IPS-18c (cell line): Measurements from ENCODE around the gene MMEL1.
"Not testable (repeated sequence)": the region's sequence is repeated elsewhere in the genome, so short reads cannot be mapped to it uniquely, and the experiment has no call there.

Experiments used
- H3K4me3 ChIP-seq: 2 replicates; pipeline ENCODE4 v1.7.0; 2013; ENCODE audit warnings: low read depth, mild to moderate bottlenecking, low read length, moderate library complexity; ENCODE audit not compliant: insufficient read depth
- H3K9me3 ChIP-seq: one replicate; pipeline ENCODE4 v1.6.1; 2013; ENCODE audit warnings: mild to moderate bottlenecking, low read length, moderate library complexity; ENCODE audit not compliant: control insufficient read depth, insufficient read depth

The MMEL1 gene

GRCh38 chr1:2559509-2560298 is 73.1 kb downstream of the MMEL1 start:
- Histone ChIP-seq H3K9me3 (no peaks in the 10 kb centered on the region), H3K4me3 (no peak overlapping the region)

GRCh38 chr1:2558861-2559260 is 74.0 kb downstream of the MMEL1 start:
- no peaks in the 10 kb centered on the region for H3K9me3 ChIP-seq
- no peak overlapping the region for H3K4me3 ChIP-seq

GRCh38 chr1:2558420-2558819 is 74.4 kb downstream of the MMEL1 start:
- H3K4me3 ChIP-seq = no peak overlapping the region

DNA sequence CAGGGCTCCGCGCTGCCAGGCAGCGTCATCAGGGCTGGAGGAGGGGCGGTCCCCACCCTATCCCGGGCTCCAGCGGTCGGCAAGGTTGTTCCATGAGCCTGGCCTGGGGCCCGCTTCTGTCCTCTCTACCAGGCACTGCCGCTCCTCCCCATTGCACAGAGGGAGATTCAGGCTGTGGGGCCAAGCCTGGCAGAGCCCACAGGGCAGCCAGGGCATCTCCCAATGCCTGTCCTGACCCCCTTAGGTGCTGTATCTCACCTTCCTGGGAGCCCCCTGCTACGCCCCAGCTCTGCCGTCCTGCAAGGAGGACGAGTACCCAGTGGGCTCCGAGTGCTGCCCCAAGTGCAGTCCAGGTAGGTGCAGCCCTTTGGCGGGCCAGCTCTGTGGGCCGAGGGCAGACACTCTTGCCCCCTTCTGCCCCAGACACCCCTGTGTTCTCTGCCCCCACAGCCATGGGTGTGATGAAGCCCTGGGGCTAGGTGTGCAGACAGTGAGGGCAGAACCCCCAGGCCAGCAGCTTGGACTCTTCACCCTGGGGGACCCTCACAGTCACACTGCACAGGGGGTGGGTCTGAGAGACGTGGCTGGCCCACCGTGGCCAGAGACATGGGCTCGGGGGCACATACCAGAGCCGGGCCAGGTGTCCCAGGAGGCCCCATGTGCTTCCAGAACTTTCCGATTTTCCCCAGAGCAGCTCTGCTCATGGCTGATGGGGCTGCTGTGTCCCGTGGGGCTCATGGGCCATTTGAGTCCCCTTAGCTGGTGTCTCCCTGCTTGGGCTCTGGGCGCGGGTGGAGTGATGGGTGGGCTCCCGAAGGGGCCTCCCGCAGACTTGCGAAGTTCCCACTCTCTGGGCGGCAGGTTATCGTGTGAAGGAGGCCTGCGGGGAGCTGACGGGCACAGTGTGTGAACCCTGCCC is 75.1 kb downstream of the MMEL1 start:
- Histone ChIP-seq H3K9me3 (no peaks in the 10 kb centered on the region), H3K4me3 (no peak overlapping the region)

More at GRCh38 chr1:2558420-2558819, 74.4 kb downstream of the MMEL1 start:
- no peaks in the 10 kb centered on the region for H3K9me3 ChIP-seq

DNA sequence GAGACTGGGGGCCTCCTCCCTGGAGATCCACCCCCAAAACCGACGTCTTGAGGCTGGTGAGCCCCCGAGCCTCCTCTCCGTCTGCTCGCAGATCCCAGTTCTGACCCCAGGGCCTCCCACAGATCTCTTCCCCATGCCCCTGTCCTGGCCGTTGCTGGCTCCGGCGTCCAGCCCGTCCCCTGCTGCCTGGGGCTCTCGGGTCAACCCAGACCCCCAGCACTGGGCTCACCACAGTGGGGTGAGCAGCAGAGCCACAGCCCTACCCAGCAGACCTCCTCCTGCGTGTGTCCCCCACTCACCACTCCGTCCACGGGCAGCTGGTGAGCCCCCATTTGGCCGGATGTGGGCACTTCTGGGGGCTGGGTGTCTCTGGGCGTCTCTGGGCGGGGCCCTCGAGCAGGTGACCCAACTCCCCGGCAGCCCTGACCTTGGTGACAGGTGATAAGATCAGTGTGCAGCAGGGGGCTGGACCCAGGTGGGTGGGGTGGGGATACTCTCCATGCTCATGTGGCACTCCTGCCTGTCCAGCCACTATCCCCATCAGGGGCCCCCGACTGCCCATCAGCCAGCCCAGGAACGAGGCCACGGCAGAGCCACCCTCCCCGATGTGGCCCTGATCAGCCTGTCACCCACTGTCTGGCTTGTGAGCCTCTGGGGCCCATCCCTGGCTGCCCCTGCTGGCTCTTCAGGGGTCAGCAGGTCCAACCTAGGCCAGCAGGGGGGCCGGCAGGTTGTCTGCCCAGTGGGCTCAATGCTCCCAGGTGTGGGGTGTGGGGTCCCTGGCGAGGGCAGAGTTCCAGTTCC is 75.9 kb downstream of the MMEL1 start:
- no peak overlapping the region for H3K4me3 ChIP-seq
- no peaks in the 10 kb centered on the region for H3K9me3 ChIP-seq

DNA sequence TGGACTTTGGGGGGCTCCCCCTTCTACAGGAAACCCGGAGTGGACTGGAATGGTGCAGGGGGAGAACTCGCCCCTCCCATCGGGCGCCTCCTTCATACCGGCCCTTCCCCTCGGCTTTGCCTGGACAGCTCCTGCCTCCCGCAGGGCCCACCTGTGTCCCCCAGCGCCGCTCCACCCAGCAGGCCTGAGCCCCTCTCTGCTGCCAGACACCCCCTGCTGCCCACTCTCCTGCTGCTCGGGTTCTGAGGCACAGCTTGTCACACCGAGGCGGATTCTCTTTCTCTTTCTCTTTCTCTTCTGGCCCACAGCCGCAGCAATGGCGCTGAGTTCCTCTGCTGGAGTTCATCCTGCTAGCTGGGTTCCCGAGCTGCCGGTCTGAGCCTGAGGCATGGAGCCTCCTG is 76.5 kb downstream of the MMEL1 start, which contains the start of gene TNFRSF14:
Gene TNFRSF14 (plus strand): TSS at position 95 of the 401 bp plus-strand sequence. CDS start 294 bp downstream, at position 389.
- no peak within 1 kb of the TSS for H3K4me3 ChIP-seq
- H3K9me3 ChIP-seq = no peaks in the 10 kb centered on the region

GRCh38 chr1:2555634-2556276 is 77.1 kb downstream of the MMEL1 start:
- no peak overlapping the region for H3K4me3 ChIP-seq
- H3K9me3 ChIP-seq = no peaks in the 10 kb centered on the region

- H3K4me3 ChIP-seq = no peak overlapping the region
- H3K9me3 ChIP-seq = no peaks in the 10 kb centered on the region
Measured at GRCh38 chr1:2554621-2555387, 78.0 kb downstream of the MMEL1 start.

- H3K4me3 ChIP-seq = no peak overlapping the region
- no peaks in the 10 kb centered on the region for H3K9me3 ChIP-seq
Measured at GRCh38 chr1:2553871-2554620, 78.8 kb downstream of the MMEL1 start.

GRCh38 chr1:2553076-2553475 is 79.7 kb downstream of the MMEL1 start:
- H3K9me3 ChIP-seq, H3K4me3 ChIP-seq: not testable (repeated sequence)

- H3K9me3 ChIP-seq = no peaks in the 10 kb centered on the region
- no peak overlapping the region for H3K4me3 ChIP-seq
Measured at GRCh38 chr1:2552189-2552588, 80.6 kb downstream of the MMEL1 start.

DNA sequence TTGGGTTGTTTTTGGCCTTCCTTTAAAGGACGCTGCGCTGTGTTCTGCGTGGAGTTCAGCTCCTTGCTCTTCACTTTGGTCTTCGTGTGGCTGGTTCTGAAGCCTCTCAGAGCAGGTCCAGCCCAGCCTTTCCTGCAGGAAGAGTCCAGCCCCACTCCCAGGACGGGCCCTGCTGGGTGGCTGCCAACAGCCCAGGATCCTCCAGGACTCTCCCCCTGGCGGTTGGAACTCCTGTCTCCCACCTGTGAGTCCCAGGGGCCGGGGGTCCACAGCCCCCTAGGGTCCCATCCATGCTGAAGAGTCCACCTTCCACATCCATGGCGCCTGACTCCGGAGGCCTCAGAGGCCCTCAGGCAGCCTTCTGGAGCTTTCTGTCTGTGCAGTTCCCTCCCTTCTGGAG is 81.3 kb downstream of the MMEL1 start:
- not testable (repeated sequence) for H3K4me3 ChIP-seq, H3K9me3 ChIP-seq

DNA sequence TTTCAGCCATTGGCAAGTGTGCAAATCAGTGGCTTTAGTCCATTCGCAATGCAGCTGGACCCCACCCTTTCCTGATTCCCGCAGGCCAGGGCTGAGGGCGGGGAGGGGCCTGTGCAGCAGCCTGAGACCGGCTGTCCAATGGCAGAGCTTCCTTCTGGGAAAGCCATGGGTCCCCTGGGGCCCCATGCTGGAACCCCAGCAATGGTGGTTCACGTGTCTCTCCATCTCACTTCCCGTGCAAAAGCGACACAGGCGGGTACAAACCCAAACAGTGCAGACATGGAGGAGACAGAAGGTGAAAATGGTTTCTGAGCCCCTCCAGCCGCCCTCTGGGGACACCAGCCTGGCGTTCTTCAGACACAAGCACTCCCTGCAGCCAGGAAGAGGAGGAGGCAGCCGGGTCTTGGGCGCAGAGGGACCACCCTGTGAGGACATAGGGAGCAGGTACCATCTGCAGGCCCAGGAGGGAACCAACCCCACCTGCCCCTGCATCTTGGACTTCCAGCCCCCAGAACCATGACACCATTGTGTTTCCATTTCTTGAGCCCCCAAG is 82.4 kb downstream of the MMEL1 start:
- H3K4me3 ChIP-seq, H3K9me3 ChIP-seq: not testable (repeated sequence)

- H3K4me3 ChIP-seq, H3K9me3 ChIP-seq: not testable (repeated sequence)
Measured at GRCh38 chr1:2549367-2550029, 83.3 kb downstream of the MMEL1 start.

DNA sequence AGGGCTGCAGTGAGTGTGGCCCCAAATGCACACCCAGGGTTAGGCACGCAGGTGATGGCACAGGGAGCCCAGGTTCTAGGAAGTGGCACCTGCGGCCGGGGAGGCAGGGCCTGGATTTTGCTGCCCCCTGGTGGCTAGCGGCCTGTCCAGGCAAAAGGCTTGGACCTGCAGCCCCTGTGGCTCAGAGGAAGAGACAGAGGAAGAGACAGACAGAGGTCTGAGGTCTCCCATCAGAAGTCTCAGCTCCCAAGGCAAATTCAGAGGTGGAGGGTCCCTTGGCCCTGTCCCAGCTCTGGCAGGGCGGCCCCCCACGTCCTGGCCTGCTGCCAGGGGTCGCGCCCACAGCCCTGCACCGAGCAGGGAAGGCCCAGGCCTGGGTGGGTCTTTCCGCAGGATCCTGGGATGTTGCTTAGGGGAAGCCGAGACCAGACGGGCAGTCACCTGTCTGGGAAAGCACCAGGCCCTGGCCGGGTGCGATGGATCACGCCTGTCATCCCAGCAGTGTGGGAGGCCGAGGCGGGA is 84.7 kb downstream of the MMEL1 start:
- H3K9me3 ChIP-seq = peaks cover 2% of the 10 kb centered on the region
- H3K4me3 ChIP-seq = no peak overlapping the region
